Right atrium auricular region (tissue), 2 donors: ENCODE results near the gene TFEB. TPM values are rescaled to one million over a fixed set of nuclear protein-coding genes. Genes with fewer than 3 reads are reported as not detected.

ENCODE experiments used
- DNase-seq: peaks from one replicate; pipeline ENCODE4 v3.0.0-alpha.2; 2019; ENCODE audit warnings: low spot score
- H3K27ac ChIP-seq, 2 donors: fragments of 200-600 bp; sonication (generic); 1 replicate in 1 of 2; 2 replicates in 1 of 2; pipeline ENCODE4 v1.5.1; 2016 to 2019
- H3K27me3 ChIP-seq, 2 donors: fragments of 200-600 bp; sonication (generic); one replicate each; pipeline versions ENCODE4 v1.5.1 to v1.6.0; 2017 to 2019
- H3K36me3 ChIP-seq: fragments of 200-600 bp; sonication (generic); one replicate; pipeline ENCODE4 v1.5.1; 2016
- H3K4me1 ChIP-seq, 2 donors: fragments of 200-600 bp; sonication (generic); one replicate each; pipeline versions ENCODE4 v1.5.1 to v1.6.0; 2017 to 2019
- H3K4me3 ChIP-seq, 2 donors: fragments of 200-600 bp; sonication (generic); 1 replicate in 1 of 2; 2 replicates in 1 of 2; pipeline ENCODE4 v1.5.1; 2017 to 2019; ENCODE audit warnings: mild to moderate bottlenecking in 1 of 2, moderate library complexity in 1 of 2
- H3K9me3 ChIP-seq, 2 donors: fragments of 200-600 bp; sonication (generic); one replicate each; pipeline ENCODE4 v1.5.1; 2019
- CTCF ChIP-seq, 2 donors: fragments of 200-600 bp; sonication (generic); IDR thresholded peaks; one replicate each; pipeline ENCODE4 v1.5.1; 2019; ENCODE audit warnings: antibody characterized with exemption in 2 of 2
- total RNA-seq, 2 donors: library from RNA; depleted of rRNA; stranded (reverse); fragments of >200 nt; gene quantifications; one replicate each; pipeline ENCODE4 v1.1.0, GENCODE V29; 2016

The TFEB gene
- total RNA-seq, 2 donors from 2014 or later, result 31.5 to 35.8 TPM

GRCh38 chr6:41682497-41683272 is 52.7 kb downstream of the TFEB start:
- TF ChIP-seq CTCF (IDR thresholded peaks at IDR 0.05), result peak in 1 of 2 donors; percentile 20
- Histone ChIP-seq H3K4me1 (peaks cover 0 to 23% of the 10 kb centered on the region in 2 donors), H3K4me3 (peak overlapping the region; percentile 22 to 52), H3K36me3 (peaks cover 31% of the 10 kb centered on the region), H3K27me3 (no peaks in the 10 kb centered on the region), H3K9me3 (no peaks in the 10 kb centered on the region), H3K27ac (peak overlapping the region; percentile 72 to 82)
- no peak for DNase-seq

- peak overlapping the region; percentile 72 to 82 for H3K27ac ChIP-seq
- no peaks in the 10 kb centered on the region for H3K27me3 ChIP-seq
- DNase-seq, result peak; percentile 95
- TF ChIP-seq CTCF (IDR thresholded peaks at IDR 0.05), result peak; percentile 77 to 88
- peaks cover 25% of the 10 kb centered on the region for H3K36me3 ChIP-seq
- no peak overlapping the region for H3K4me3 ChIP-seq
- peaks cover 0 to 23% of the 10 kb centered on the region in 2 donors for H3K4me1 ChIP-seq
- H3K9me3 ChIP-seq, result no peaks in the 10 kb centered on the region
These were observed 53.3 kb downstream of the TFEB start for GRCh38 chr6:41682056-41682477.

GRCh38 chr6:41680182-41680965 is 55.0 kb downstream of the TFEB start:
- Histone ChIP-seq H3K4me1 (peaks cover 0 to 23% of the 10 kb centered on the region in 2 donors), H3K27me3 (no peaks in the 10 kb centered on the region), H3K27ac (no peak overlapping the region), H3K36me3 (peaks cover 11% of the 10 kb centered on the region), H3K4me3 (no peak overlapping the region), H3K9me3 (no peaks in the 10 kb centered on the region)
- DNase-seq, result no peak
- TF ChIP-seq CTCF (IDR thresholded peaks at IDR 0.05), result no peak

GRCh38 chr6:41679696-41680095 is 55.7 kb downstream of the TFEB start:
- Histone ChIP-seq H3K4me3 (no peak overlapping the region), H3K27me3 (no peaks in the 10 kb centered on the region), H3K36me3 (peaks cover 4% of the 10 kb centered on the region), H3K27ac (no peak overlapping the region), H3K9me3 (no peaks in the 10 kb centered on the region), H3K4me1 (peaks cover 0 to 23% of the 10 kb centered on the region in 2 donors)
- no peak for DNase-seq
- no peak for TF ChIP-seq CTCF (IDR thresholded peaks at IDR 0.05)

- no peak for DNase-seq
- no peak overlapping the region for H3K27ac ChIP-seq
- no peaks in the 10 kb centered on the region for H3K9me3 ChIP-seq
- H3K4me1 ChIP-seq, result peaks cover 0 to 18% of the 10 kb centered on the region in 2 donors
- H3K27me3 ChIP-seq, result no peaks in the 10 kb centered on the region
- no peak for TF ChIP-seq CTCF (IDR thresholded peaks at IDR 0.05)
- no peak overlapping the region for H3K4me3 ChIP-seq
- H3K36me3 ChIP-seq, result no peaks in the 10 kb centered on the region
These were observed 56.8 kb downstream of the TFEB start for GRCh38 chr6:41678511-41679084.
